H1 (cell line): ENCODE data around the gene MROH2B. TPM values are rescaled to one million over a fixed set of nuclear protein-coding genes. Genes with fewer than 3 reads are reported as not detected.

Source experiments
- CBX5 ChIP-seq: fragments of 300-800, 300-1000 bp; sonication (generic); IDR thresholded peaks from 2 replicates; pipeline ENCODE4 v1.7.1; 2016; ENCODE audit warnings: antibody characterized with exemption, low read length, low read depth
- FOSL1 ChIP-seq: IDR thresholded peaks from 2 replicates; pipeline ENCODE4 v1.6.1; 2011; ENCODE audit warnings: mild to moderate bottlenecking, low read depth, low read length, moderate library complexity; ENCODE audit not compliant: insufficient read depth
- POLR2AphosphoS5 ChIP-seq: IDR thresholded peaks from 2 replicates; pipeline ENCODE4 v1.6.1; 2011; ENCODE audit warnings: low read depth, low read length
- polyA plus RNA-seq, 7 experiments: library from polyadenylated mRNA; depleted of rRNA in 3 of 7; stranded (reverse) in 5 of 7; unstranded in 2 of 7; fragments of >200 nt in 5 of 7; fragments of 200-250 nt in 2 of 7; gene quantifications; 1 replicate in 5 of 7; 2 replicates in 1 of 7; 4 replicates in 1 of 7; pipeline versions ENCODE4 v1.2.1 to v1.2.3, GENCODE V29; 2011 to 2013; ENCODE audit warnings: missing spikeins in 2 of 7, mixed read lengths in 2 of 7
- total RNA-seq: library from RNA; stranded (reverse); fragmentation: NEBNext Ultra II Directional; extraction: Animal tissue kit (Norgen Biotek cat#: 25700); gene quantifications from 2 replicates; pipeline ENCODE4 v1.2.1, GENCODE V29; 2021
- TF ChIP-seq, protein P1 (sequence below): fragments of 300-600 bp; sonication (generic); IDR thresholded peaks from 2 replicates; pipeline ENCODE4 v1.7.1; 2012; ENCODE audit warnings: low read length, moderate library complexity, mild to moderate bottlenecking, inconsistent platforms; ENCODE audit not compliant: insufficient replicate concordance
- TF ChIP-seq, protein P2 (sequence below): IDR thresholded peaks from 2 replicates; pipeline ENCODE4 v1.6.1; 2011; ENCODE audit warnings: low read length, improper control_type of control experiment

Gene MROH2B
- total and polyA plus RNA-seq, 2 of the 8 experiments (the other 6 are each of a cell fraction or from before 2014, with no cell fraction given), result not detected

DNA sequence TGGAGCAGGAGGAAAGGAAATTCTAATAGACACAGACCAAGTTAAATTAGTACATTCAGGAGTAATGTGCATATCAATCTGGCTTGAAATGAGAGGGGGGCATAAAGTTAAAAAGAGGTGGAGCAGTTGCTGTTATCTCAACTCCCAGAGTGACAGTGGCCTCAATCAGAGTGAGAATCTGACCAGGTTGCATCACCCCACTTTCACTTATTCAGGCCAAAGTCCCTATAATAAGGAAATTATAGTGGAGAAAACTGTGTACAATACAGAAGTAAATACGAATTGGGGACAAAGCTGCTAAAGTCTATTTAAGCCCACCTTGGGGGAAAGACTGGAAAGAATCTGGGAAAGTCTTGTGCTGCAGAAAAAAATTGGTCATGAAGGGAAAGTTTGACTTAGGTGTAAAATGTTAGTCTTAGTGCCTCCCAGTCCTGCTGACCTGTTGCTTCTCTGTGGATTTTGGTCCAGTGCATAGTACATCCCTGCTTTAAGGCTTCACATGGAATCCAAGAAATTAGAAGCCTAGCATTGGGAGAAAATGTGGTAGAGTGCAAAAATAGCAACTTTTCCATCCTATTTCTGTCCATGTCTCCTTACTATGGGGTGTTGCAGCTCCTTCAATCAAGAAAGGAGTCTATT lies 27.9 kb downstream of the MROH2B start (continued):
- TF ChIP-seq, protein P1, sequence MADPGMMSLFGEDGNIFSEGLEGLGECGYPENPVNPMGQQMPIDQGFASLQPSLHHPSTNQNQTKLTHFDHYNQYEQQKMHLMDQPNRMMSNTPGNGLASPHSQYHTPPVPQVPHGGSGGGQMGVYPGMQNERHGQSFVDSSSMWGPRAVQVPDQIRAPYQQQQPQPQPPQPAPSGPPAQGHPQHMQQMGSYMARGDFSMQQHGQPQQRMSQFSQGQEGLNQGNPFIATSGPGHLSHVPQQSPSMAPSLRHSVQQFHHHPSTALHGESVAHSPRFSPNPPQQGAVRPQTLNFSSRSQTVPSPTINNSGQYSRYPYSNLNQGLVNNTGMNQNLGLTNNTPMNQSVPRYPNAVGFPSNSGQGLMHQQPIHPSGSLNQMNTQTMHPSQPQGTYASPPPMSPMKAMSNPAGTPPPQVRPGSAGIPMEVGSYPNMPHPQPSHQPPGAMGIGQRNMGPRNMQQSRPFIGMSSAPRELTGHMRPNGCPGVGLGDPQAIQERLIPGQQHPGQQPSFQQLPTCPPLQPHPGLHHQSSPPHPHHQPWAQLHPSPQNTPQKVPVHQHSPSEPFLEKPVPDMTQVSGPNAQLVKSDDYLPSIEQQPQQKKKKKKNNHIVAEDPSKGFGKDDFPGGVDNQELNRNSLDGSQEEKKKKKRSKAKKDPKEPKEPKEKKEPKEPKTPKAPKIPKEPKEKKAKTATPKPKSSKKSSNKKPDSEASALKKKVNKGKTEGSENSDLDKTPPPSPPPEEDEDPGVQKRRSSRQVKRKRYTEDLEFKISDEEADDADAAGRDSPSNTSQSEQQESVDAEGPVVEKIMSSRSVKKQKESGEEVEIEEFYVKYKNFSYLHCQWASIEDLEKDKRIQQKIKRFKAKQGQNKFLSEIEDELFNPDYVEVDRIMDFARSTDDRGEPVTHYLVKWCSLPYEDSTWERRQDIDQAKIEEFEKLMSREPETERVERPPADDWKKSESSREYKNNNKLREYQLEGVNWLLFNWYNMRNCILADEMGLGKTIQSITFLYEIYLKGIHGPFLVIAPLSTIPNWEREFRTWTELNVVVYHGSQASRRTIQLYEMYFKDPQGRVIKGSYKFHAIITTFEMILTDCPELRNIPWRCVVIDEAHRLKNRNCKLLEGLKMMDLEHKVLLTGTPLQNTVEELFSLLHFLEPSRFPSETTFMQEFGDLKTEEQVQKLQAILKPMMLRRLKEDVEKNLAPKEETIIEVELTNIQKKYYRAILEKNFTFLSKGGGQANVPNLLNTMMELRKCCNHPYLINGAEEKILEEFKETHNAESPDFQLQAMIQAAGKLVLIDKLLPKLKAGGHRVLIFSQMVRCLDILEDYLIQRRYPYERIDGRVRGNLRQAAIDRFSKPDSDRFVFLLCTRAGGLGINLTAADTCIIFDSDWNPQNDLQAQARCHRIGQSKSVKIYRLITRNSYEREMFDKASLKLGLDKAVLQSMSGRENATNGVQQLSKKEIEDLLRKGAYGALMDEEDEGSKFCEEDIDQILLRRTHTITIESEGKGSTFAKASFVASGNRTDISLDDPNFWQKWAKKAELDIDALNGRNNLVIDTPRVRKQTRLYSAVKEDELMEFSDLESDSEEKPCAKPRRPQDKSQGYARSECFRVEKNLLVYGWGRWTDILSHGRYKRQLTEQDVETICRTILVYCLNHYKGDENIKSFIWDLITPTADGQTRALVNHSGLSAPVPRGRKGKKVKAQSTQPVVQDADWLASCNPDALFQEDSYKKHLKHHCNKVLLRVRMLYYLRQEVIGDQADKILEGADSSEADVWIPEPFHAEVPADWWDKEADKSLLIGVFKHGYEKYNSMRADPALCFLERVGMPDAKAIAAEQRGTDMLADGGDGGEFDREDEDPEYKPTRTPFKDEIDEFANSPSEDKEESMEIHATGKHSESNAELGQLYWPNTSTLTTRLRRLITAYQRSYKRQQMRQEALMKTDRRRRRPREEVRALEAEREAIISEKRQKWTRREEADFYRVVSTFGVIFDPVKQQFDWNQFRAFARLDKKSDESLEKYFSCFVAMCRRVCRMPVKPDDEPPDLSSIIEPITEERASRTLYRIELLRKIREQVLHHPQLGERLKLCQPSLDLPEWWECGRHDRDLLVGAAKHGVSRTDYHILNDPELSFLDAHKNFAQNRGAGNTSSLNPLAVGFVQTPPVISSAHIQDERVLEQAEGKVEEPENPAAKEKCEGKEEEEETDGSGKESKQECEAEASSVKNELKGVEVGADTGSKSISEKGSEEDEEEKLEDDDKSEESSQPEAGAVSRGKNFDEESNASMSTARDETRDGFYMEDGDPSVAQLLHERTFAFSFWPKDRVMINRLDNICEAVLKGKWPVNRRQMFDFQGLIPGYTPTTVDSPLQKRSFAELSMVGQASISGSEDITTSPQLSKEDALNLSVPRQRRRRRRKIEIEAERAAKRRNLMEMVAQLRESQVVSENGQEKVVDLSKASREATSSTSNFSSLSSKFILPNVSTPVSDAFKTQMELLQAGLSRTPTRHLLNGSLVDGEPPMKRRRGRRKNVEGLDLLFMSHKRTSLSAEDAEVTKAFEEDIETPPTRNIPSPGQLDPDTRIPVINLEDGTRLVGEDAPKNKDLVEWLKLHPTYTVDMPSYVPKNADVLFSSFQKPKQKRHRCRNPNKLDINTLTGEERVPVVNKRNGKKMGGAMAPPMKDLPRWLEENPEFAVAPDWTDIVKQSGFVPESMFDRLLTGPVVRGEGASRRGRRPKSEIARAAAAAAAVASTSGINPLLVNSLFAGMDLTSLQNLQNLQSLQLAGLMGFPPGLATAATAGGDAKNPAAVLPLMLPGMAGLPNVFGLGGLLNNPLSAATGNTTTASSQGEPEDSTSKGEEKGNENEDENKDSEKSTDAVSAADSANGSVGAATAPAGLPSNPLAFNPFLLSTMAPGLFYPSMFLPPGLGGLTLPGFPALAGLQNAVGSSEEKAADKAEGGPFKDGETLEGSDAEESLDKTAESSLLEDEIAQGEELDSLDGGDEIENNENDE, result no peak
- TF ChIP-seq FOSL1 (no peak), CBX5 (no peak), POLR2AphosphoS5 (no peak)
- TF ChIP-seq, protein P2, sequence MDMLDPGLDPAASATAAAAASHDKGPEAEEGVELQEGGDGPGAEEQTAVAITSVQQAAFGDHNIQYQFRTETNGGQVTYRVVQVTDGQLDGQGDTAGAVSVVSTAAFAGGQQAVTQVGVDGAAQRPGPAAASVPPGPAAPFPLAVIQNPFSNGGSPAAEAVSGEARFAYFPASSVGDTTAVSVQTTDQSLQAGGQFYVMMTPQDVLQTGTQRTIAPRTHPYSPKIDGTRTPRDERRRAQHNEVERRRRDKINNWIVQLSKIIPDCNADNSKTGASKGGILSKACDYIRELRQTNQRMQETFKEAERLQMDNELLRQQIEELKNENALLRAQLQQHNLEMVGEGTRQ, result no peak
